Measurements from ENCODE around the gene UBXN7. TPM values are rescaled to one million over a fixed set of nuclear protein-coding genes. Genes with fewer than 3 reads are reported as not detected.

UBXN7 gene
- 18.9 and 23.2 TPM in 2 replicates for total RNA-seq

GRCh38 chr3:196432137-196432879 lies at the start of gene UBXN7:
UBXN7 (minus strand) TSS chr3:196432427; CDS start chr3:196432399, 28 bp downstream.

DNA sequence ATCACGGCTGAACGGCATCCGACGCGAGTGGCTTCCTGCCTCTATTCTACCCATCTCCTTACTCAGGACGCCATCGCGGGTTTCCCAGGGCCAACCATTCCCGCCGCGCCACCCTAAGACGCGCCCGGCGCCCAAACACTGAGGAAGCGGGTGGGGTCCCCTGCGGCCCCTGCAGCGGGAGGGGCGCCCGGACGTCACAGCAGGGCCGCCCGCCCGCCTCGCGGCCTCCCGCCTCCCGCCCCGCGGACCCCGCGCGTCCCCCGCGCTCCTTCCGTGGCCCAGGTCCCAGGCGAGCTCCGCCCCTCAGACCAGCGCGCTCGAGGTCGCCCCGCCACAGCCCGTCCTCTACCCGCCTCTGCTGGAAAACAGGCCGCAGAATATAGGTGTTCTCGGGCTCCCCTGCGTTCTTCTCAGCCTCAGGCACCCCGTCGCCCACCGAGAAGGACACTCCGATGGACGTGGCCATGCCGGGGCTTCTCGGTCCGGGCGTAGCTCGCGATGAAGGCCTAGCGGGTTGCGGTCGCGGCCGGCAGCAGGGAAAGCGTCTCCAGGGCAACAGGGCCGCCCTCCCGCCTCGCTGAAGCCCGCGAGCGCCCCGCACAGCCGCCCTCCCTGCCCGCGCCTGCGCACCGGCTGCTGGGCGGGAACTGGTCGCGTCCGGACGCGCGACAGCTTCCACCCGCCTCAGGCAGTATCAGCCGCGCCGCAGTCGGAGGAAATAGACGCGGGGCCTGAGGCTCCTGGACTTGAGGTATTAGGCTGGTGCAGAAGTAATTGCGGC lies 114.3 kb downstream of the UBXN7 start, which contains the start of gene DYNLT2B:
Gene DYNLT2B (minus strand): TSS at position 554 of the 781 bp plus-strand sequence. CDS start 88 bp downstream, at position 466.

Other genes with a start within 250 kb of the UBXN7 start
- gene ZDHHC19, start 221.0 kb downstream of the UBXN7 start, total RNA-seq = not detected in 2 replicates
- not detected in 2 replicates for gene SLC51A, start 215.9 kb downstream of the UBXN7 start, total RNA-seq
- 41.0 and 49.4 TPM in 2 replicates for gene PCYT1A, start 144.7 kb downstream of the UBXN7 start, total RNA-seq
- gene DYNLT2B, start 114.2 kb downstream of the UBXN7 start, total RNA-seq = 2.4 and 7.7 TPM in 2 replicates
- 0.09 and 0.11 TPM in 2 replicates for gene TM4SF19, start 94.0 kb downstream of the UBXN7 start, total RNA-seq
- 18.4 and 32.9 TPM in 2 replicates for gene RNF168, start 71.3 kb upstream of the UBXN7 start, total RNA-seq
- not detected in 2 replicates for gene SMCO1, start 82.9 kb upstream of the UBXN7 start, total RNA-seq
- 8.0 and 9.8 TPM in 2 replicates for gene WDR53, start 136.1 kb upstream of the UBXN7 start, total RNA-seq
- 12.5 and 21.7 TPM in 2 replicates for gene FBXO45, start 136.2 kb upstream of the UBXN7 start, total RNA-seq
- gene NRROS, start 207.3 kb upstream of the UBXN7 start, total RNA-seq = 7.3 and 8.5 TPM in 2 replicates